OCI-LY3 (cell line): ENCODE data around the gene PIGA.
A peak's percentile ranks its signal among the peaks of the same experiment; 100 is the strongest.

ENCODE experiments used
- H2AFZ ChIP-seq: fragments of 200-600, 300-600 bp; shearing (Covaris generic); 2 replicates; pipeline ENCODE4 v1.6.0; 2014; ENCODE audit warnings: antibody characterized with exemption, low read depth, low read length
- H3K27ac ChIP-seq: fragments of 200-600, 300-600 bp; sonication (generic); 2 replicates; pipeline ENCODE4 v1.5.1; 2014; ENCODE audit warnings: mild to moderate bottlenecking, low read length, moderate library complexity, mixed read lengths
- H3K27me3 ChIP-seq: fragments of 200-600, 300-600 bp; sonication (generic); 2 replicates; pipeline ENCODE4 v1.6.1; 2014; ENCODE audit warnings: low read depth, low read length, mixed read lengths
- H3K36me3 ChIP-seq: fragments of 200-600, 300-600 bp; sonication (generic); replicated peaks from 2 replicates; pipeline ENCODE3; 2014; ENCODE audit warnings: low read depth, low read length, mixed read lengths
- H3K4me1 ChIP-seq: fragments of 300-600, 200-600 bp; sonication (generic); 2 replicates; pipeline ENCODE4 v1.6.1; 2014; ENCODE audit warnings: low read length, mixed read lengths
- H3K4me2 ChIP-seq: fragments of 200-600, 300-600 bp; sonication (generic); 2 replicates; pipeline ENCODE4 v1.6.1; 2014; ENCODE audit warnings: low read length, mixed read lengths
- H3K4me3 ChIP-seq: fragments of 300-600, 200-600 bp; sonication (generic); 2 replicates; pipeline ENCODE4 v1.5.1; 2014; ENCODE audit warnings: antibody characterized with exemption, mild to moderate bottlenecking, low read length, moderate library complexity
- H3K79me2 ChIP-seq: fragments of 300-600, 200-600 bp; shearing (Covaris generic); 2 replicates; pipeline ENCODE4 v1.6.1; 2014; ENCODE audit warnings: mild to moderate bottlenecking, low read length, mixed read lengths
- H3K9ac ChIP-seq: fragments of 300-600, 200-600 bp; shearing (Covaris generic); 2 replicates; pipeline ENCODE4 v1.6.0; 2014; ENCODE audit warnings: mild to moderate bottlenecking, low read length, moderate library complexity
- H3K9me3 ChIP-seq: fragments of 200-600, 300-600 bp; shearing (Covaris generic); 2 replicates; pipeline ENCODE4 v1.6.1; 2014; ENCODE audit warnings: low read length, mixed read lengths; ENCODE audit not compliant: insufficient read depth
- H4K20me1 ChIP-seq: fragments of 200-600, 300-600 bp; sonication (generic); 2 replicates; pipeline ENCODE4 v1.6.1; 2016; ENCODE audit warnings: low read length, mixed read lengths; ENCODE audit not compliant: insufficient read depth
- EZH2phosphoT487 ChIP-seq: fragments of 200-600 bp; shearing (Covaris generic); IDR thresholded peaks from 2 replicates; pipeline ENCODE4 v1.6.1; 2018; ENCODE audit warnings: antibody characterized with exemption, mixed run types, low read depth
- TF ChIP-seq, protein P1 (sequence below): fragments of 200-600, 300-600 bp; sonication (generic); IDR thresholded peaks from 2 replicates; pipeline ENCODE4 v1.5.1; 2014; ENCODE audit warnings: antibody characterized with exemption, low read length, low read depth

PIGA gene

DNA sequence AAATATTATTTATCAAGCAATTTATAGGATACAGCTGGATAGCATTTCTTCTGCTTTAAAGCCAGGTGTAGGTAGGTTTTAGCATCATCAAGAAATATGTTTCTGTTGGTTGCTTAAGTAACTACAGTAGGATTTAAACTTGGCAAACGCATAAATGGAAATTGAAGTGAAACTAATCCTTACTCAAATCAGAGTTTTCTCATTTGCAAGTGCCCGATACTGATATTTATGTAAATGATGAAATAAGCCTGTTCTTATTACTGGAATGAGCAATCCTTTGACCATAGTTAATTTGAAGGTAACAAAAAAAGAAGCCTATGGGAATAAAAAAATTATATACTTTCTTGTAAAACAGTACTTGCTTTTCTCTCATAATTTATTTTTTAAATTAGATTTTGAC is 23.2 kb upstream of the PIGA start:
- H3K4me1 ChIP-seq, result peaks cover 52% of the 10 kb centered on the region
- H3K9ac ChIP-seq, result peak overlapping the region; percentile 63
- H3K4me3 ChIP-seq, result peak overlapping the region; percentile 30
- H3K27ac ChIP-seq, result peak overlapping the region; percentile 99
- H3K79me2 ChIP-seq, result no peaks in the 10 kb centered on the region
- H3K4me2 ChIP-seq, result peak overlapping the region; percentile 62
- TF ChIP-seq EZH2phosphoT487, result no peak
- TF ChIP-seq, protein P1, sequence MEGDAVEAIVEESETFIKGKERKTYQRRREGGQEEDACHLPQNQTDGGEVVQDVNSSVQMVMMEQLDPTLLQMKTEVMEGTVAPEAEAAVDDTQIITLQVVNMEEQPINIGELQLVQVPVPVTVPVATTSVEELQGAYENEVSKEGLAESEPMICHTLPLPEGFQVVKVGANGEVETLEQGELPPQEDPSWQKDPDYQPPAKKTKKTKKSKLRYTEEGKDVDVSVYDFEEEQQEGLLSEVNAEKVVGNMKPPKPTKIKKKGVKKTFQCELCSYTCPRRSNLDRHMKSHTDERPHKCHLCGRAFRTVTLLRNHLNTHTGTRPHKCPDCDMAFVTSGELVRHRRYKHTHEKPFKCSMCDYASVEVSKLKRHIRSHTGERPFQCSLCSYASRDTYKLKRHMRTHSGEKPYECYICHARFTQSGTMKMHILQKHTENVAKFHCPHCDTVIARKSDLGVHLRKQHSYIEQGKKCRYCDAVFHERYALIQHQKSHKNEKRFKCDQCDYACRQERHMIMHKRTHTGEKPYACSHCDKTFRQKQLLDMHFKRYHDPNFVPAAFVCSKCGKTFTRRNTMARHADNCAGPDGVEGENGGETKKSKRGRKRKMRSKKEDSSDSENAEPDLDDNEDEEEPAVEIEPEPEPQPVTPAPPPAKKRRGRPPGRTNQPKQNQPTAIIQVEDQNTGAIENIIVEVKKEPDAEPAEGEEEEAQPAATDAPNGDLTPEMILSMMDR, result no peak
- H2AFZ ChIP-seq, result no peak overlapping the region; the same call in 1 of the 2 replicates
- H3K36me3 ChIP-seq, result peaks cover 16% of the 10 kb centered on the region
- no peaks in the 10 kb centered on the region for H4K20me1 ChIP-seq
- no peaks in the 10 kb centered on the region for H3K27me3 ChIP-seq
- H3K9me3 ChIP-seq, result peaks cover 5% of the 10 kb centered on the region; the same call in 1 of the 2 replicates

DNA sequence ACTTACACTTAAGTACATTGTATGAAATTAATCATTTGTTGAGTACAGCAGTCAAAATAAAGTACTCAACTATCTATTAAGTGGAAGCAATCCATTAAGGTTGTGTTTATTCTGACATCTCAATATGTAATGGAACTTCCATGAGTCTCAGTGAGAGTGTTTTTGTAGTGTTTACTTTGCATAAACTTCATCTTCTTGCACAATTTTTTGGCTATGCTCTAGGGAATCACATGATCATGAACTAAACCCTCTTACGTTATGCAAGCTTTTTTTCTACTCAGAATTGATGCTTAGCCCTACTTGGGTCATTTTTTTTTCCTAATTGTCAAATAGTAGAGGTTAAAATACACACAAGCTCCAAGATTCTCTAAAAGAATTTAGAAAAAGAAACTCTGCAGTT is 21.1 kb upstream of the PIGA start:
- no peak overlapping the region for H2AFZ ChIP-seq
- H3K36me3 ChIP-seq, result peaks cover 16% of the 10 kb centered on the region
- H3K9me3 ChIP-seq, result peaks cover 5% of the 10 kb centered on the region; the same call in 1 of the 2 replicates
- no peaks in the 10 kb centered on the region for H4K20me1 ChIP-seq
- no peak overlapping the region for H3K4me2 ChIP-seq
- H3K4me1 ChIP-seq, result peaks cover 70% of the 10 kb centered on the region
- H3K79me2 ChIP-seq, result no peaks in the 10 kb centered on the region
- TF ChIP-seq, protein P1, result no peak
- TF ChIP-seq EZH2phosphoT487, result no peak
- no peak overlapping the region for H3K4me3 ChIP-seq
- H3K9ac ChIP-seq, result no peak overlapping the region
- H3K27me3 ChIP-seq, result no peaks in the 10 kb centered on the region
- peak overlapping the region; percentile 99; the same call in 1 of the 2 replicates for H3K27ac ChIP-seq

DNA sequence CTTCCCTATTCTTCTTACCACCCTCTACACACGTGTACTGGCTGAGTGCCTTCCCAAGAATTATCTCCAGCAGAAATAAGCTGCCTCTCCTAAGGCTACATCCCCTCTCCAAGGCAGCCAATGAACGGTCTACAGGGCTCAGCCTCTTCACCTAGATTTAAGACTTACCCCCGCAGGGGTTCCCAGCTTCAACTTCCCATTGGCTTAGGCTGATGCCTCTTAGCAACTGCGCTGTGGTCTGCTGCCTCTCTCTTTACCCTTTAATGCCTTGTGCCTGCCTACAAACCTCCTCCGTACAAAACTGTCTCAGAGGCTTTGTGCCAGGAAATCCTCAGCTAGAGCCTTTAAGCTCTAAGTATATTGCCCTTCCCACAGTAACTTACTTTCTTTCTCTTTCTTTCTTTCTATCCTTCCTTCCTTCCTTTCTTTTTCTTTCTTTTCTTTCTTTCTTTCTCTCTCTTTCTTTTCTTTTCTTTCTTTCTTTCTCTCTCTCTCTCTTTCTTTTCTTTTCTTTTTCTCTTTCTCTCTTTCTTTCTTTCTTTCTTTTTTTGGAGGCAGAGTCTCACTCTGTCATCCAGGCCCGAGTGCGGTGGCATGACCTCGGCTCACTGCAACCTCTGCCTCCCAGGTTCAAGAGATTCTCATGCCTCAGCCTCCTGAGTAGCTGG is 15.1 kb upstream of the PIGA start:
- Histone ChIP-seq H3K79me2 (no peaks in the 10 kb centered on the region), H3K27me3 (no peaks in the 10 kb centered on the region), H3K27ac (no peak overlapping the region), H3K9ac (no peak overlapping the region), H3K4me2 (no peak overlapping the region), H3K9me3 (peaks cover 1% of the 10 kb centered on the region; the same call in 1 of the 2 replicates), H2AFZ (no peak overlapping the region), H3K36me3 (peaks cover 4% of the 10 kb centered on the region), H3K4me1 (peaks cover 31% of the 10 kb centered on the region), H3K4me3 (no peak overlapping the region), H4K20me1 (no peaks in the 10 kb centered on the region)
- TF ChIP-seq, protein P1, result no peak
- no peak for TF ChIP-seq EZH2phosphoT487

DNA sequence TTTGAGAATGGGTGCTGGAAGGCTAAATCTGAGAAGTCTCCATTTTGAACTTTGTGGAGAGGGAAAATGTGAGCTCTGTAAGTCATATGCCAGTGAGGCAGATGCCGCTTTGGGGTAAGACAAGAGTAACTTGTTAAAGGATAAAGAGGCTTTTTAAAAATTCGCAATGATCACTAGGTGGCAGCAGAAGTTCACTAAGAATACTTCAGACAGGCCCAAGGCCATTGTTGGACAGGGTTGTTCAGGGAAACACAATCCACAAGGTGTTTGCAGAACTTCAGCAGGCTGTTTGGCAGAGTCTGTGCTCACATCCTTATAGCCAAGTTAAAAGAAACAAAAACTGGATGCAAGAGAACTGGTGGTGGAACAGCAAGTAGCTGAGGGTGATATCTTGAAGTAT is 13.7 kb upstream of the PIGA start:
- no peak overlapping the region for H2AFZ ChIP-seq
- peaks cover 31% of the 10 kb centered on the region for H3K4me1 ChIP-seq
- no peak overlapping the region for H3K4me3 ChIP-seq
- H3K79me2 ChIP-seq, result no peaks in the 10 kb centered on the region
- H3K4me2 ChIP-seq, result no peak overlapping the region
- H3K27ac ChIP-seq, result no peak overlapping the region
- no peaks in the 10 kb centered on the region for H4K20me1 ChIP-seq
- no peaks in the 10 kb centered on the region for H3K27me3 ChIP-seq
- H3K36me3 ChIP-seq, result no peaks in the 10 kb centered on the region
- no peaks in the 10 kb centered on the region for H3K9me3 ChIP-seq
- H3K9ac ChIP-seq, result no peak overlapping the region
- TF ChIP-seq, protein P1, result peak; percentile 67
- no peak for TF ChIP-seq EZH2phosphoT487
